Activated T-helper 2 cell treated with anti-CD3 and anti-CD28 coated beads, Interferon-gamma antibody, Interleukin-2, Interleukin-4, amounts not matched to agents 10 μg/mL and 5 μg/mL and 100 μg/mL, durations not matched to agents 14 hours and 24 hours and 36 hours (primary cell): ENCODE measurements around the gene VPS52. TPM values are rescaled to one million over a fixed set of nuclear protein-coding genes. Genes with fewer than 3 reads are reported as not detected.

Source experiments
- DNase-seq: peaks from one replicate; pipeline ENCODE4 v3.0.0; 2021; ENCODE audit warnings: low spot score
- H3K27ac Mint-ChIP-seq: one replicate; pipeline ENCODE4 v1.8.0; 2021; ENCODE audit warnings: mixed read lengths
- H3K27me3 Mint-ChIP-seq: one replicate; pipeline ENCODE4 v1.8.0; 2021; ENCODE audit warnings: low read depth, mixed read lengths
- H3K36me3 Mint-ChIP-seq: one replicate; pipeline ENCODE4 v1.8.0; 2021; ENCODE audit warnings: low read depth, mixed read lengths
- H3K4me1 Mint-ChIP-seq: one replicate; pipeline ENCODE4 v1.8.0; 2021; ENCODE audit warnings: low read depth, mixed read lengths
- H3K4me3 Mint-ChIP-seq: one replicate; pipeline ENCODE4 v1.8.0; 2021; ENCODE audit warnings: low read depth, mild to moderate bottlenecking, moderate library complexity, mixed read lengths
- H3K9me3 Mint-ChIP-seq: one replicate; pipeline ENCODE4 v1.8.0; 2021; ENCODE audit warnings: mixed read lengths
- intact Hi-C: fragments of 100-400 bp; cut with micrococcal nuclease; formaldehyde crosslinking; loops from one replicate; pipeline ENCODE4 v1.15.1; 2023
- total RNA-seq: library from RNA; stranded (reverse); gene quantifications from 2 replicates; pipeline ENCODE4 v1.2.3, GENCODE V29; 2022

VPS52 gene
- total RNA-seq, 1 donor from 2014 or later = 56.7 TPM

DNA sequence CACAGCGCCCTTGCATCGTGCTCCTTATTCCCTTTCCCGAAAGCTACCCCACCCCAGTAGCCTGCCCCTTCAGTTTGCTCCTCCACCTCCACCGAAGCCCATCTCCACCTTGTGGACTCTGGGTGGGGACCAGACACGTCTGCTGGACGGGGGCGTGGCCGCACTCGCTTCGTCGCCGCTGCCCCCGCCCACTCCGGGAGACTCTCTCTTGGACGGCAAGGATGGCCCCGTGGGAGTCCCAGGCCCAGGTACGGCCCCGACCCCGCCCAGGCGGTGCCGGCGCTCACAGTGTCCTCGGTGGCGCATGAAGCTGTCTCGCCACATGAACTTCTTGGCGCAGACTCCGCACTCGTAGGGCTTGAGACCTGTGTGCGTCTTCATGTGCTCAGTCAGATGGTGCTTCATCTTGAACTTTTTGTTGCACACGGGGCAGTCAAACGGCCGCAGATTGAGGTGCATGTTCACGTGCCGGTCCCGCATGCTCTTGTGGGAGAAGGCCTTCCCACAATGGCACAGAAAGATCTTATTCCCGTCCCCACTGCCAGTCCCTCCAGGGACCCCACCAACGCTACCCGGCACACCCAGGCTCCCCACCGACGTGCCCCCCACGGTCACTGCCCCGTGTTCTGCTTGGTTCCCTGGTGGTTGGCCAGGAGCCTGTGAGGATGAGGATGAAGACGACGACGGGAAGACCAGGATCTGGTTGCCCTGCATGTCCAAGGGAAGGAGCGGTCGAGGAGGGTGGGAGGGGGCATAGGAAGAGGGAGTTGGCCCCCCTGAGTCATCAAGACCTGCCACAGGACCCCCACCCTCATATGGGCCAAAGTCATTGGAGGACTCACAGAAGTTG is 43.5 kb upstream of the VPS52 start:
- no peaks in the 10 kb centered on the region for H3K9me3 Mint-ChIP-seq
- no peaks in the 10 kb centered on the region for H3K27me3 Mint-ChIP-seq
- DNase-seq = no peak
- H3K4me1 Mint-ChIP-seq = peaks cover 47% of the 10 kb centered on the region
- peak overlapping the region; percentile 98 for H3K27ac Mint-ChIP-seq
- peak overlapping the region; percentile 99 for H3K4me3 Mint-ChIP-seq
- H3K36me3 Mint-ChIP-seq = peaks cover 64% of the 10 kb centered on the region
- intact Hi-C loops = loop anchor here (1.0 to 10.0 kb wide), 7 partner anchors 8 to 460 kb away; partner anchors contain the start of genes B3GALT4, KIFC1, PSMB9 and RXRB

DNA sequence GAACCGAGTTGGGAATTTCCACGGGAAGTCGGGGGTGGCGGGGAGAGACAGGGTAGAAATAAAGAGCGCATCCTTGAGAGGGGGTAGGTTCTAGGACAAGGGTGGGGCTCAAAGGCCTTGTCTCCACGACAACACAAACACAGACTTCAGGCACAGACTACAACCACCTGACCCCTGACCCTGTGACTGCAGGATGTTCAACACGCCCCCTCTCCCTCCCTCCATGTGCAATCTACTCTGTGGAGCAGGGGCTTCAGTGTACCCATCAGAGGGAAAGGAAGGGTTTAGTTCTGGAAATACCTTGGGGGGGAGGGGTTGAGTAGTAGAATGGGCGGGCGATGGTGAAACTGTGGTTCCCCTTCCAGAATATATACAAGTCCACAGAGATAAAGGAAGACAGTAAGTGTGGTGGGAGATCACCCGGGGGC is 42.9 kb upstream of the VPS52 start:
- intact Hi-C loops = loop anchor here (1.0 to 10.0 kb wide), 7 partner anchors 9 to 460 kb away; partner anchors contain the start of genes B3GALT4, KIFC1, PSMB9 and RXRB
- H3K4me3 Mint-ChIP-seq = peak overlapping the region; percentile 99
- peak overlapping the region; percentile 98 for H3K27ac Mint-ChIP-seq
- peak; percentile 70 for DNase-seq
- H3K27me3 Mint-ChIP-seq = no peaks in the 10 kb centered on the region
- H3K9me3 Mint-ChIP-seq = no peaks in the 10 kb centered on the region
- H3K4me1 Mint-ChIP-seq = peaks cover 41% of the 10 kb centered on the region
- H3K36me3 Mint-ChIP-seq = peaks cover 57% of the 10 kb centered on the region

DNA sequence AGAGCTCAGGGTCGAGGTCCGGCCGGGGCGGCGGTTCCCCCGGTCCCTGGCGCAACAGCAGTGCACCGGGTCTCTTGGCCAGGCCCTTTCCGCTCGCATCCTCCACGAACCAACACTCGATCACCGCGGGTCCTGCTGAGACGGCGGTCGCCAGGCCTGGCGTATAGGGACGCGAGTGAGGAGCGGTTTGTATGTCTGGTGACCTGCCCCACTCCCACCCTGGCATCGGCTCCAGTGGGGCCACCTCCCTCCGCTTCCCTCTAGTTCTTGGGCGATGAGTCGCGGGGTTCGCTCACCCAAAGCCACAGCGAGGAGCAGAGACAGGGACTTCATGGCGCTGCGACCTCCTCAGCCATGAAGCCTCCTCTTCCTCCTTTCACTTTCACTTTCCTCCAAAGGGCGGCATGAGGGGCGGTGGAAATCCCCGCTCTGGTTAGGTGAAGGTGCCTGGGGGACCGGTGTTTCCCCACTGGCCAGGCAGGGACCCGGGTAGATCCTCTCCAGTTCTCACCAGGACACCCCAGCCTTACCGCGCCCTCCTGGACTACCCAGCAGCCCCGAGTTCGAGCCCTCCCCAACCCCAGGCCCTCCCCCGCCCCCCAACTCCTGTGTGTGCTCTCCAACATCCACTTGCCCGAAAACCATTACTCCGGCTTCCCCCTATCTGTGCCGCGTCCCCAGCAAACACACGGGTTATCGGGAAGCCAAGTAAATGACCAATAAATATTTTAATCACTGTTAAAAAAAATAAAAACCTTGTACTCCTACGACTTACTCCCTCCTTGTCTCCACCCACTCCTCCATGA is 42.2 kb upstream of the VPS52 start, which contains the start of gene TAPBP:
Gene TAPBP, minus strand, starts transcription at position 370 of the 806 bp plus-strand sequence. Its CDS starts 37 bp downstream, at position 333.
- peaks cover 54% of the 10 kb centered on the region for H3K36me3 Mint-ChIP-seq
- peak within 1 kb of the TSS; percentile 99 for H3K4me3 Mint-ChIP-seq
- intact Hi-C loops = loop anchor here (1.0 to 10.0 kb wide), 8 partner anchors 9 to 459 kb away; partner anchors contain the start of genes B3GALT4, KIFC1, PSMB9 and RXRB
- no peaks in the 10 kb centered on the region for H3K9me3 Mint-ChIP-seq
- peaks cover 36% of the 10 kb centered on the region for H3K4me1 Mint-ChIP-seq
- peak within 1 kb of the TSS; percentile 98 for H3K27ac Mint-ChIP-seq
- H3K27me3 Mint-ChIP-seq = no peaks in the 10 kb centered on the region
- peak; percentile 87 for DNase-seq

DNA sequence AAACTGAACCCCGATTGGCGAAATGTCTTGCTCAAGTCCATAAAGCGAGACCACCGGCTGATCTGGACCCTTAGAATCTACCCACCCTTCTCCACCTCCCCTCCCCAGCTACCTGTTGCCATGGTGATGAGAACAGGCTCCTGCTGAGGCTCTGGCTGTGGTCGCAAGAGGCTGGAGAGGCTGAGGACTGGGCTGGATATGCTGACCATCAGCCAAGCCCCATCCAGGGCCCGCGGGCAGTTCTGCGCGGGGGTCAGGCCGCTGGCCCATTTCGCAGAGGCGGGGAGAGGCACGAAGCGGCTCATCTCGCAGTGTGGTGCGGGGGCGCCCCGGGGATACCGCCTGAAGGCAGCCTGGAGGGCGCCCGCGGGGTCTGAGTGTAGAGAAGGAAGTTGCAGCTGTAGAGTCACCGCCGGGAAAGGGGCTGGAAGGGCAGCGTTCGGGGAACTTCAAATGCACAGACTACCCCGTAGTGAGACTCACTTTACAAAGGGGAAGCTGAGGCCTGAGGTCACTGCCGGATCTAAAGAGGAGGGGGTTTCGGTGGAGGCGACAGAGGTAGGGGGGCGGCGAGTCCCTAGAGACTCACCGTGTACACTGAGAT is 41.5 kb upstream of the VPS52 start:
- H3K9me3 Mint-ChIP-seq = no peaks in the 10 kb centered on the region
- no peak for DNase-seq
- H3K4me1 Mint-ChIP-seq = peaks cover 34% of the 10 kb centered on the region
- intact Hi-C loops = loop anchor here (2.0 to 10.0 kb wide), 5 partner anchors 34 to 458 kb away; partner anchors contain the start of genes B3GALT4, PSMB9 and TAP1
- H3K27me3 Mint-ChIP-seq = no peaks in the 10 kb centered on the region
- H3K27ac Mint-ChIP-seq = peak overlapping the region; percentile 98
- H3K4me3 Mint-ChIP-seq = peak overlapping the region; percentile 99
- peaks cover 54% of the 10 kb centered on the region for H3K36me3 Mint-ChIP-seq

DNA sequence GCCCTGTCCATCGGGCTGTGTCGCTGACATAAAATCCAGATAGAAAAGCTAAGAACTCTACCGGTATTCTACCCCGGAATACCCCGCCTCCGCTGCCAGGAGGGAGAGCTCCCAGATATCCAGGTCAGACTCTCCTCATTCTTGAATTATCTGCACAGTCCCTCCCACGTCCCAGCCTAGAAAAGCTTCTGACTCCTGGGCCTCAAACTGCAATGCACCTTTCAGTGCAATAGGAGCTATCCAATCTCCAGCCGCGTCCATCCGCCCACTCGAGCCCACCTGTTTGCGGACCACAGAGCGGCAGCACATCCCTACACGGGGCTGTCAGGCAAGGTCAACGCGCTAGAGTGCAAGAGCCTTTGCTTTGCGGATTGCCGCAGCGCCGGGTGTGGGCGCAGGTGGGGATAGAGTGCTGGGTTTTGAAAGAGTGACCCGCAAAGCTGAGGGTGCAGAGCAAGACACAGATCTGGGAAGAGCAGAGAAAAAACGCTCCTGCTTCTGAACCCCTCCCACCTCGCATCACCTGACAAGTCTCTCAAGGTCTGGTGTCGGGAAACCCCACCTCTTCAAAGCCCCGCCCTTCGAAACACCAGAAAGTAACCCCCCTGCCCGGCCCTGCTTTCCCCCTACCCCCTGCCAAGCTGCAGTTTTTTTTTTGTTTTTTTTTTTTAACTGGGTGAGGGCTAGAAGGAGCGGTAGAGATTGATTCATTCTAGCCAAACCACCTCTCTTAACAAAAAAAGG is 40.9 kb upstream of the VPS52 start:
- H3K9me3 Mint-ChIP-seq = no peaks in the 10 kb centered on the region
- H3K36me3 Mint-ChIP-seq = peaks cover 54% of the 10 kb centered on the region
- peak overlapping the region; percentile 98 for H3K27ac Mint-ChIP-seq
- H3K27me3 Mint-ChIP-seq = no peaks in the 10 kb centered on the region
- DNase-seq = peak; percentile 78
- intact Hi-C loops = loop anchor here (1.0 to 10.0 kb wide), 6 partner anchors 13 to 458 kb away; partner anchors contain the start of genes B3GALT4, PSMB9 and TAP1
- H3K4me1 Mint-ChIP-seq = peaks cover 32% of the 10 kb centered on the region
- peak overlapping the region; percentile 99 for H3K4me3 Mint-ChIP-seq

DNA sequence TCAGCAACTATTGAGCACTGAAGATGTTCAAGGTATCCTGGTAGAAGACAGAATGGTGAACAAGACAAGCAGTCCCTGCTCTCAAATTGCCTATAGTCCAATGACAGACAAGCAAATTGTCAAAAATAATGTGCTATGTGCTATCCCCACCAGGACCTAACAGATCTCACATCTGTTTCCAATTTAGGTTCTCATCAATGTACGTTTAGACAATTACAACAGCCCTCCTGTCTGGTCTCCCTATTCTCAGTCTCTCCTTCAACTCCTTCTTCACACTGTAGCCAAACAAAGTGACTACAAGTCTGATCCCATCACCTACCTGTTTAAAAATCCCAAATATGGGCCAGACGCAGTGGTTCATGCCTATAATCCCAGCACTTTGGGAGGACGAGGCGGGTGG is 34.7 kb upstream of the VPS52 start:
- H3K27ac Mint-ChIP-seq = no peak overlapping the region

DNA sequence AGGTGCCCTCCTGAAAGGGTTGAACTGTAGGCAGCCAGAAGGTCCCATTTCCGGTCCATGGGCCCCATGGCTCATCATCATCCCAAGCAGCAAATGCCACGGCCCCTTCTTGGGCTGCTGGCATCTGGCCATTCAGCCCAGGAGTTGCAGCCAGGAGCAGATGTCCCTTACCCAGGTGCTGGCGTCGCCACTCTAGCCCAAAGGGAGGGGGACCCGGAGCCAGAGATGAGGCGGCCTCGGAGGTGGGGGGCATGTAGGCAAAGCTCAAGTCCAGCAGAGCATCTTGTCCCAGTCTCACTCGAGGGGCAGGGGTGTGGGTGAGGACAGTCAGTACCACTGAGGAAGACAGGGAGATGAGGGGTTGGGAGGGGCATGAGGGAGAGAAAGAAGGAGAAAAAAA is 33.4 kb upstream of the VPS52 start:
- intact Hi-C loops = no loop called here
- DNase-seq = no peak
- Mint-ChIP-seq H3K4me1 (peaks cover 28% of the 10 kb centered on the region), H3K27me3 (no peaks in the 10 kb centered on the region), H3K36me3 (peaks cover 77% of the 10 kb centered on the region), H3K9me3 (no peaks in the 10 kb centered on the region), H3K27ac (no peak overlapping the region), H3K4me3 (no peak overlapping the region)

More for the DNA sequence above, 34.7 kb upstream of the VPS52 start:
- H3K4me1 Mint-ChIP-seq = peaks cover 27% of the 10 kb centered on the region
- intact Hi-C loops = no loop called here
- no peak overlapping the region for H3K4me3 Mint-ChIP-seq
- DNase-seq = no peak
- no peaks in the 10 kb centered on the region for H3K27me3 Mint-ChIP-seq
- H3K36me3 Mint-ChIP-seq = peaks cover 70% of the 10 kb centered on the region
- no peaks in the 10 kb centered on the region for H3K9me3 Mint-ChIP-seq

DNA sequence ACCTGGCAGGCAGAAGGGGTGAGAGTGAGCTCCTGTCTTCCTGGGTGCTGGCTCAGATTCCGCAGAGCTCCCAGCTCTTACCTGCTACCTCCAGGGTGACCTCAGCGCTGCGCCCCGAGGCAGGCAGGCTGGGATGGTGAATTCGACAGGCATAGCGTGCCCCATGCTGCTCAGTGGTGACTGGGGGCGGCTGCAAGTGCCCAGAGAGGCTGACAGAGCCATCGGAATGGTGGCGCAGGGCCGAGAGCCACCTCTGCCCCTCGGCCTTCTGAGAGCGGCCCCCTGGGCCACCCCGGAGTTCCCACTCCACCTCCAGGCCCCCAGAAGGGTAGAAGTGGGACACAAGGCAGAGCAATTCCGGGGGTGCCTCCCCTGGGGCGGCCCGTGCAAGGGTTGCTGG is 32.5 kb upstream of the VPS52 start:
- DNase-seq = no peak
- Mint-ChIP-seq H3K9me3 (no peaks in the 10 kb centered on the region), H3K4me1 (peaks cover 36% of the 10 kb centered on the region), H3K27ac (no peak overlapping the region), H3K4me3 (no peak overlapping the region), H3K27me3 (no peaks in the 10 kb centered on the region), H3K36me3 (peaks cover 85% of the 10 kb centered on the region)
- intact Hi-C loops = no loop called here

DNA sequence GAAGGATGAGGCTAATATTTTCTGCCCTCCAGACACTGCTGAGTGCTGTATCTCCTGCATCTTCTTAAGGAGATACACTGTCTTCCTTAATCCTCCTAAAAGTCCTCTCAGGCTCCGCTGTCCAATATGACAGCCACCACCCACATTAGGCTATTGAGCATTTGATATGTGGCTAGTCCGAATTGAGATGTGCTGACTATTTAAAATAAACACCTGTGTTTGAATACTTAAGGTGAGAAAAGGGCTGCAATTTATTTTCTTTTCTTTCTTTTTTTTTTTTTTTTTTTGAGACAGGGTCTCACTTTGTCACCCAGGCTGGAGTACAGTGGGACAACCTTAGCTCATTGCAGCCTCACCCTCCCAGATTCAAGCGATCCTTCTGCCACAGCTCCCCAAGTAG is 30.2 kb upstream of the VPS52 start:
- H3K36me3 Mint-ChIP-seq = peaks cover 70% of the 10 kb centered on the region
- intact Hi-C loops = no loop called here

DNA sequence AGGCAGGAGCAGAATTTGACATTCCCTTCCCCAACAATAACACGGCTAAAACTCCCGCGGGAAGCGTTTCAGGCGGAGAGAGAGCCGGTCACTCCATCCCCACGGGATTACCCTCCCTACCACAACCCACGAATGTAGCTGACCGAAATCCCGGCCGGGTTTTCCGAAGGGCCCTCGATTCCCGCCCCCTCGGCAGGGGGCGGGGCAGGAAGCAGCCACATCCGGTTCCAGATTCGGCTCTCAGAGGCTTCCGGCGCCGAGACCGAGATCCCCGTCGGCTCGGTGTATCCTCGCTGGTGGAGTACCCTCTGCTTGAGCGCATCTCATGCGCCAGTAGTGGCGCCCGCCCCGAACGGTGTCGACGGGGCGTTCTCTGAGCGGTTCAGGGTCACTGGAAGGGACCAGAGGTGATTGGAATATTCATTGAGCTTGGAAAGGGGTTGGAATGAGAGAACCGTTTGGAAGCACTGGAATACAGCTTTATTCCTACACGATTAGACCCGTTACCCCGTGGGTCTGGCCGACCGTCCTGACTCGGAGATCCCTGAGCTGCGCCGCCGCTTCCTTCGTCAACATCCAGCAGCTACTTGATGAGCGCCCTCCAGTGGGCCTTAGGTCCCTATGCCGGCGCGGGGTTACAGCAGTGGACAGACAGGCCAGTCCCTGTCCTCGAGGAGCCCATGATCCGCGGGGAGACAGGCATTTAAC is 27.7 kb upstream of the VPS52 start:
- H3K4me3 Mint-ChIP-seq = peak overlapping the region; percentile 93
- peak overlapping the region; percentile 99 for H3K27ac Mint-ChIP-seq
- H3K4me1 Mint-ChIP-seq = peaks cover 24% of the 10 kb centered on the region
- peak; percentile 92 for DNase-seq
- H3K9me3 Mint-ChIP-seq = no peaks in the 10 kb centered on the region
- H3K36me3 Mint-ChIP-seq = peaks cover 59% of the 10 kb centered on the region
- intact Hi-C loops = loop anchor here (1.0 to 5.0 kb wide), 5 partner anchors 10 to 118 kb away; partner anchors contain the start of genes B3GALT4, CUTA, KIFC1 and PFDN6
- H3K27me3 Mint-ChIP-seq = no peaks in the 10 kb centered on the region

More for the DNA sequence above, 30.2 kb upstream of the VPS52 start:
- Mint-ChIP-seq H3K4me1 (peaks cover 35% of the 10 kb centered on the region), H3K4me3 (no peak overlapping the region), H3K27ac (no peak overlapping the region), H3K27me3 (no peaks in the 10 kb centered on the region), H3K9me3 (no peaks in the 10 kb centered on the region)
- no peak for DNase-seq

DNA sequence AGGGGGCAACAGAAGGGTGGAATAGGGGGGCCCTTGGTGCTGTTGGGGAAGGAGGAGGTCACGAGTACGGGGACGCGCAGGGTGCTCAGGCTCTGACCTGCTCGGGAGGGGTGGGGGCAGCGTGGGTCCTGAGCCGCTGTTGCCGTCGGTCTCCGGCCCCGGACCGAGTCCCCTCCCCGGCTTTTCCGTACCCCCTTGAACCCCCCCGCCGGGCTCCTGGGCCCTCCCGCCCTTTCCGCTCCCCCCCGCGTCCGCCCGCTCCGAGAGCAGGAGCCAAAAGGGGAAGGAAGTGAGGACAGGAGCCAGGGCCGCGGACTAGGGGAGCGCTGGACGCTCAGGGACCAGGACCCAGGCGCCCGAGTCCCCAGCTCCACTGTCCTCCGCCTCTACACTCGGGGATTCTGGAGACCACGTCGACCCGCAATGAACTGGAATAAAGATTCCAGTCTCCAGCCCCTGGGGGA is 27.1 kb upstream of the VPS52 start, which contains the start of gene RGL2:
Gene RGL2, minus strand, starts transcription at position 170 of the 464 bp plus-strand sequence. CDS start 332 bp downstream, outside the sequence.
- Mint-ChIP-seq H3K27me3 (no peaks in the 10 kb centered on the region), H3K4me1 (peaks cover 21% of the 10 kb centered on the region), H3K36me3 (peaks cover 58% of the 10 kb centered on the region), H3K27ac (peak within 1 kb of the TSS; percentile 99), H3K9me3 (no peaks in the 10 kb centered on the region), H3K4me3 (peak within 1 kb of the TSS; percentile 93)
- intact Hi-C loops = loop anchor here (1.0 to 5.0 kb wide), 5 partner anchors 10 to 118 kb away; partner anchors contain the start of genes B3GALT4, CUTA, KIFC1 and PFDN6
- DNase-seq = peak; percentile 54
